Endodermal cell (in vitro differentiated cells): ENCODE results near the gene CDY1B. TPM values are rescaled to one million over a fixed set of nuclear protein-coding genes. Genes with fewer than 3 reads are reported as not detected.
"Not testable (repeated sequence)": the region's sequence is repeated elsewhere in the genome, so short reads cannot be mapped to it uniquely, and the experiment has no call there.

Experiments
- DNase-seq: peaks from one replicate; pipeline ENCODE4 v3.0.0-alpha.2; 2017
- H3K27ac ChIP-seq: 2 replicates; pipeline ENCODE4 v1.5.1; 2013; ENCODE audit warnings: mild to moderate bottlenecking, low read depth, low read length, moderate library complexity
- H3K27me3 ChIP-seq: 2 replicates; pipeline ENCODE4 v1.6.1; 2013; ENCODE audit warnings: mild to moderate bottlenecking, low read length, moderate library complexity; ENCODE audit not compliant: insufficient read depth, control insufficient read depth, poor library complexity, severe bottlenecking
- H3K36me3 ChIP-seq: 2 replicates; pipeline ENCODE4 v1.7.0; 2013; ENCODE audit warnings: mild to moderate bottlenecking, low read length, moderate library complexity; ENCODE audit not compliant: control insufficient read depth, insufficient read depth
- H3K4me1 ChIP-seq: one replicate; pipeline ENCODE4 v1.7.0; 2013; ENCODE audit warnings: low read length; ENCODE audit not compliant: control insufficient read depth, insufficient read depth
- H3K4me3 ChIP-seq: 2 replicates; pipeline ENCODE4 v1.5.1; 2013; ENCODE audit warnings: mild to moderate bottlenecking, low read length, moderate library complexity
- H3K9ac ChIP-seq: 2 replicates; pipeline ENCODE4 v1.6.1; 2013; ENCODE audit warnings: mild to moderate bottlenecking, low read length, moderate library complexity; ENCODE audit not compliant: poor library complexity, severe bottlenecking; ENCODE audit errors: extremely low read depth
- H3K9me3 ChIP-seq: 2 replicates; pipeline ENCODE4 v1.6.1; 2013; ENCODE audit warnings: mild to moderate bottlenecking, low read length, moderate library complexity; ENCODE audit not compliant: control insufficient read depth
- H3K27ac Mint-ChIP-seq: 2 replicates; pipeline ENCODE4 v1.8.0; 2020; ENCODE audit warnings: mixed read lengths
- H3K27me3 Mint-ChIP-seq: 2 replicates; pipeline ENCODE4 v1.8.0; 2021; ENCODE audit warnings: mild to moderate bottlenecking, mixed read lengths; ENCODE audit not compliant: insufficient read depth
- H3K36me3 Mint-ChIP-seq: 2 replicates; pipeline ENCODE4 v1.8.0; 2020; ENCODE audit warnings: low read depth, mixed read lengths
- H3K4me1 Mint-ChIP-seq: 2 replicates; pipeline ENCODE4 v1.8.0; 2020; ENCODE audit warnings: mixed read lengths
- H3K4me3 Mint-ChIP-seq: 2 replicates; pipeline ENCODE4 v1.8.0; 2020; ENCODE audit warnings: mild to moderate bottlenecking, moderate library complexity, mixed read lengths
- H3K9me3 Mint-ChIP-seq: 2 replicates; pipeline ENCODE4 v1.8.0; 2020; ENCODE audit warnings: mild to moderate bottlenecking, mixed read lengths
- WGBS, 2 experiments: methylation state at CpG; one replicate each; pipeline versions ENCODE4 v1.1.5 to v1.1.7; 2013; ENCODE audit warnings: missing lambda C conversion rate in 2 of 2, mixed read lengths in 1 of 2; ENCODE audit not compliant: insufficient coverage in 1 of 2, insufficient read length in 1 of 2; 5-methylcytosine and 5-hydroxymethylcytosine counted together
- long read RNA-seq, 4 experiments: library from polyadenylated mRNA in 2 of 4; library from RNA in 1 of 4; library from capped mRNA in 1 of 4; stranded (forward) in 3 of 4; unstranded in 1 of 4; transcript quantifications; one replicate each; pipeline ENCODE4 v2.0.0, GENCODE V29; 2020 to 2021; ENCODE audit warnings: inconsistent platforms in 1 of 4
- polyA plus RNA-seq, 2 experiments: library from polyadenylated mRNA; stranded (reverse); fragments of 50-300 nt; gene quantifications; one replicate each; pipeline ENCODE4 v1.2.3, GENCODE V29; 2013
- total RNA-seq, 2 donors: library from RNA; stranded (reverse); fragmentation: NEBNext Ultra II Directional in 1 of 2; extraction: Animal tissue kit (Norgen Biotek cat#: 25700) in 1 of 2; gene quantifications; 2 replicates in 1 of 2; 3 replicates in 1 of 2; pipeline ENCODE4 v1.2.1, GENCODE V29; 2021

The CDY1B gene, protein sequence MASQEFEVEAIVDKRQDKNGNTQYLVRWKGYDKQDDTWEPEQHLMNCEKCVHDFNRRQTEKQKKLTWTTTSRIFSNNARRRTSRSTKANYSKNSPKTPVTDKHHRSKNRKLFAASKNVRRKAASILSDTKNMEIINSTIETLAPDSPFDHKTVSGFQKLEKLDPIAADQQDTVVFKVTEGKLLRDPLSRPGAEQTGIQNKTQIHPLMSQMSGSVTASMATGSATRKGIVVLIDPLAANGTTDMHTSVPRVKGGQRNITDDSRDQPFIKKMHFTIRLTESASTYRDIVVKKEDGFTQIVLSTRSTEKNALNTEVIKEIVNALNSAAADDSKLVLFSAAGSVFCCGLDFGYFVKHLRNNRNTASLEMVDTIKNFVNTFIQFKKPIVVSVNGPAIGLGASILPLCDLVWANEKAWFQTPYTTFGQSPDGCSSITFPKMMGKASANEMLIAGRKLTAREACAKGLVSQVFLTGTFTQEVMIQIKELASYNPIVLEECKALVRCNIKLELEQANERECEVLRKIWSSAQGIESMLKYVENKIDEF
- total RNA-seq, result not detected
- polyA plus RNA-seq (2013, experiment 1 of 2), result not detected
- polyA plus RNA-seq (2013, experiment 2 of 2), result not detected
- long read RNA-seq, experiment 1, result 0 reads
- long read RNA-seq, experiment 2, result 0 reads
- long read RNA-seq, experiment 3, result 0 reads
- long read RNA-seq, experiment 4, result 0 reads

DNA sequence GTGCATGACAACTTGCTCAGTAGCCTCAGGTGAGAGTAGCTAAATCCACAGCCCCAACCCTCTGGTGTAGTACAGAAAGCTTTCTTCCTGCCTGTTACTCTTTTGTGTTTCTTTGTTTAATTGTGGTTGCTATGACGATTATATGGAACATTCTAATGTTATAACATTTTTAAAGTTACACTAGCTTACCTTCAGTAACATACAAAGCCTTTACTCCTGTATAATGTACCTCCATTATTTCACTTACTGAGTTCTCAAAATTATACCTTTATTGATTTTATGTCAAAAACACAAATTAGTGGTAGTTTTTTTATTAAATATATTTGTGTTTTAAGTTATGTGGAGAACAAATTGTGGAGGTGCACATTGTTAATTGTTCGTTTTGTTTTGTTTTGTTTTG lies at the start of gene CDY1B:
Gene CDY1B (minus strand): TSS at position 101 of the 400 bp plus-strand sequence. CDS start 331 bp downstream, outside the sequence.
- not testable (repeated sequence) for H3K9ac ChIP-seq, H3K27ac Mint-ChIP-seq, H3K27ac ChIP-seq, H3K27me3 Mint-ChIP-seq, H3K4me3 Mint-ChIP-seq, H3K36me3 Mint-ChIP-seq, H3K4me1 ChIP-seq, H3K4me3 ChIP-seq, H3K9me3 ChIP-seq, H3K9me3 Mint-ChIP-seq, H3K36me3 ChIP-seq, DNase-seq, H3K4me1 Mint-ChIP-seq, H3K27me3 ChIP-seq
- WGBS, 2 experiments, result no CpG with 5 or more reads among the region's 2 CpGs

DNA sequence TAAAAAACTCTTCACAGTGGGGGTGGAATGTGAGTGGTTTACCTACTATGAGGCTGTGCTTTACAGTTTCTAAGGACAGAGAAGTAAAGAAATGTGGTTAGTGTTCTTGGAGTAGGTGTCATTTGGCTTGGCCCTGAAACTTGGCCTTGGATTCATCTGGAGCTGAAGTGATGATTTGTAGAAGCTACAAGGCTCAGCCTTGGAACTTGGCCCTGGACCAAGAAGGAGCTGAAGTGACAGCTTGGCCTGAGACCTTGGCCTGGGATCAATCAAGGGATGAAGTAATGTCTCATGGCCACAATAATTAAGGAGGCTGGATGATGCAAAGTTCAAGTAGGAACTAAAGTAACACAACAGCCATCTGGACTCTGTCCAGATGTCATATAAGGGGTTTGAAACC lies 1.7 kb upstream of the CDY1B start:
- not testable (repeated sequence) for H3K27me3 Mint-ChIP-seq, H3K4me3 ChIP-seq

DNA sequence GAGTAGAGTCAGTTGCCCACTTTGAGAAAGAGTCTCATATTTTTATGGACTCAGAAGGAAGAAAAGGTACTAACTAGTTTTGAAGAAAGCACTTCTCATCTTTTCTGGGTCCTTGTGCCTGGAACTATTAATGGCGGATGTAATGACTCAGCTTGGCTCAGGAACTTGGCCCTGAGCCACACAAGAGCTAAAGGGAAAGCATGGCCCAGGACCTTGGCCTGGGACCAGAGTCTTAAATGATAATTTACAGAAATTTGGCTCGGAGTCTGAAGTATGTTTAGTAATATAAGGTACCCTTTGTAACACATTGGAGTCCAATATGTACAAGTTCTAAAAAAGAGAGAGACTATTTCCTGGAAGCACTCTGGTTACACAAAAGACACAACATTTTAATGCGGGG lies 4.6 kb downstream of the CDY1B start:
- not testable (repeated sequence) for H3K36me3 Mint-ChIP-seq, H3K4me1 Mint-ChIP-seq, H3K9ac ChIP-seq, H3K4me3 ChIP-seq, H3K4me1 ChIP-seq, H3K27me3 Mint-ChIP-seq, H3K27me3 ChIP-seq, H3K27ac Mint-ChIP-seq, H3K9me3 Mint-ChIP-seq, H3K4me3 Mint-ChIP-seq, H3K9me3 ChIP-seq, H3K27ac ChIP-seq, H3K36me3 ChIP-seq, DNase-seq
- no CpG with 5 or more reads among the region's 3 CpGs for WGBS, 2 experiments

More for the DNA sequence above, 1.7 kb upstream of the CDY1B start:
- H3K27ac ChIP-seq, H3K36me3 ChIP-seq, H3K36me3 Mint-ChIP-seq, H3K9me3 Mint-ChIP-seq, H3K27me3 ChIP-seq, H3K4me1 Mint-ChIP-seq, H3K4me1 ChIP-seq, H3K9ac ChIP-seq, H3K4me3 Mint-ChIP-seq, H3K9me3 ChIP-seq, DNase-seq, H3K27ac Mint-ChIP-seq: not testable (repeated sequence)

DNA sequence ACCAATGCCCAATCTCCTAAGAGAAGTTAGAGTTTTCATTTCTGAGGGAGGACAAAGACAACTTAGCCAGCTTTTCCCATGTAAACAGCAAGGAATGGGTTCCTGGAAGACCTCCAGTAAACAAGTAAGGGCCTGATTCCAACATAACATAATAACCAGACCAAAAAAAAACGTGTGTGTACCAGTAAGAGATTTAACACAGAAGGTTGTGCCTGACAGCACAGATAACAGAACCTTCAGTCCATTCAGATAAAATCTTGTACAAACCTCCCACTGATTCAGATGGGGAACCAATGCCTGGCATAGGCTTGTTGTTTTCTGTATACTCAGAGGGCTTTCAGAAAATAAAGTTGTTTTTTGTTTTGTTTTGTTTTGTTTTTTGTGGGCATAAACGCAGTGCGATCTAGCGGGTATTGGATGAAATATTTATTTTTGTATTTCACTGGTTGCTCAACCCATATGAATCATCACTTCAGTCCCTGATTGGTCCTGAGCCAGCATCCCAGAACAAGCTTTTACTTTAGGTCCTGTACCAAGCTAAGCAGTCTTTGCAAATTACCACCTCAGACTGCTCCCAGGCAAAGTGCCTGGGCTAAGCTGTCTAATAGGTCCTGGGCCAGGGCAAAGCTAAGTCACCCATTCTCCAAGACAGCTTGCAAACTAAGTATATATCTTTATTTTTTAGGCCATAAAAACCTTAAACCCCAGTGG lies 8.7 kb downstream of the CDY1B start:
- not testable (repeated sequence) for H3K9ac ChIP-seq, H3K27me3 Mint-ChIP-seq, H3K36me3 Mint-ChIP-seq, H3K9me3 ChIP-seq, H3K27me3 ChIP-seq, H3K9me3 Mint-ChIP-seq, DNase-seq, H3K4me3 Mint-ChIP-seq, H3K4me3 ChIP-seq, H3K27ac Mint-ChIP-seq, H3K36me3 ChIP-seq, H3K4me1 Mint-ChIP-seq, H3K4me1 ChIP-seq, H3K27ac ChIP-seq
- no CpG with 5 or more reads among the region's 4 CpGs for WGBS, 2 experiments

DNA sequence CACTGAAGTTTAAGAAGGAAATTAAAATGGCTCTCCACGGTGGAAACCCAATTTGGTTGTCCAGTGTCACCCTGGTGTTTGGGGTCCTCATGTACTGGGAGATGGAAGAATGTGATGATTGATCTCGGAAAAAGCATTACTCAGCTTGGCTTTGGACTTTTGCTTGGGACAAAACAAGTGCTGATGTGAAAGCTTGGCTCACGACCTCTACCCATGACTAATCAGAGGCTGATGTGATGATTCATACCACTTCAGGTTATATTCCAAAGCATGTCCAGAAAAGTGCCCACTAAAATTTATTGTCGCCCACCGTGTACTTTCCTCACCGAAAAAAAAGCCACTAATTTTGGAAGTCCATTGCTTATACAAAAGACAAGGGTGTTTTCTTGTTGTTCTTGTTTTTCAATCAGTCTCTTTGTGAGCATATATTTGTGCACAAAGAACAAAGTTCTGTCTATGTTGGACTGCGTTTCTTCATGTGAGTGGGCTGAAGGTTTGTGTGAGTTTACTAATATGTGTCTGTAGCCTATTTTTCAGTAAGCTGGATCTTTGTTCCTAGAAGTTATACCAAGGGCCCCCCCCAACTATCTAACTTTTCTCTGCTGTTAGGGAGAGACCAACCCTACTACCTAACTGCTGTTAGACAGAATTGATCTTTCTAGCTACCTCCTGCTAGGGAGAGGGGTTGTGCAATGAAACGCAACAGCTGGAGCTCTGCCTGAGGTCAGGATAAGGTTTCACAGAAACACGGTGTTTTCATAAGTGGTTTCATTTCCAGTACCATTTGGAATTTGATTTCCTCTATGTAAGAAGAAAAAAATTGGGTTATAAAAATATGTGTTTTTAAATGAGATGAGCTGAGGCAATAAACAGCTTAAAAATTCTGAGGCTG lies 21.4 kb downstream of the CDY1B start:
- H3K4me1 ChIP-seq, H3K36me3 ChIP-seq, H3K4me3 Mint-ChIP-seq, H3K4me3 ChIP-seq, H3K36me3 Mint-ChIP-seq, H3K27me3 ChIP-seq, H3K27me3 Mint-ChIP-seq, H3K9me3 ChIP-seq, DNase-seq, H3K27ac Mint-ChIP-seq, H3K27ac ChIP-seq, H3K4me1 Mint-ChIP-seq, H3K9me3 Mint-ChIP-seq, H3K9ac ChIP-seq: not testable (repeated sequence)
- no CpG with 5 or more reads among the region's 9 CpGs for WGBS, 2 experiments
